Hepatocyte (in vitro differentiated cells): ENCODE data around the gene MAGI1. TPM values are rescaled to one million over a fixed set of nuclear protein-coding genes. Genes with fewer than 3 reads are reported as not detected.

Experiments
- DNase-seq: peaks from one replicate; pipeline ENCODE4 v3.0.0-alpha.2; 2016; ENCODE audit warnings: low spot score
- H2AFZ ChIP-seq: fragments of 200-600 bp; sonication (generic); 2 replicates; pipeline ENCODE4 v1.6.0; 2016; ENCODE audit warnings: antibody characterized with exemption, mild to moderate bottlenecking
- H3K27ac ChIP-seq: fragments of 200-600 bp; sonication (generic); 2 replicates; pipeline ENCODE4 v1.5.1; 2016; ENCODE audit warnings: mild to moderate bottlenecking
- H3K27me3 ChIP-seq: fragments of 200-600 bp; sonication (generic); 2 replicates; pipeline ENCODE4 v1.6.1; 2016
- H3K36me3 ChIP-seq: fragments of 200-600 bp; sonication (generic); replicated peaks from 2 replicates; pipeline ENCODE4 v1.5.1; 2016; ENCODE audit warnings: low read depth; ENCODE audit not compliant: insufficient read depth
- H3K4me1 ChIP-seq: fragments of 200-600 bp; sonication (generic); 2 replicates; pipeline ENCODE4 v1.5.1; 2016; ENCODE audit warnings: mild to moderate bottlenecking, moderate library complexity; ENCODE audit not compliant: insufficient read depth
- H3K4me2 ChIP-seq: fragments of 200-600 bp; sonication (generic); 2 replicates; pipeline ENCODE4 v1.6.0; 2016
- H3K4me3 ChIP-seq: fragments of 200-600 bp; sonication (generic); 2 replicates; pipeline ENCODE4 v1.5.1; 2016; ENCODE audit warnings: mild to moderate bottlenecking
- H3K79me2 ChIP-seq: fragments of 200-600 bp; sonication (generic); 2 replicates; pipeline ENCODE4 v1.6.0; 2017; ENCODE audit warnings: mild to moderate bottlenecking
- H3K9me2 ChIP-seq: fragments of 200-600 bp; sonication (generic); replicated peaks from 2 replicates; pipeline ENCODE4 v1.6.0; 2017; ENCODE audit warnings: mild to moderate bottlenecking; ENCODE audit not compliant: insufficient read depth
- H3K9me3 ChIP-seq: fragments of 200-600 bp; sonication (generic); 2 replicates; pipeline ENCODE4 v1.5.1; 2016; ENCODE audit warnings: low read depth, mild to moderate bottlenecking
- H4K20me1 ChIP-seq: fragments of 200-600 bp; sonication (generic); 2 replicates; pipeline ENCODE4 v1.6.0; 2016; ENCODE audit warnings: mild to moderate bottlenecking; ENCODE audit not compliant: insufficient read depth, poor library complexity, severe bottlenecking
- EZH2 ChIP-seq: fragments of 200-600 bp; sonication (generic); IDR thresholded peaks from 2 replicates; pipeline ENCODE4 v1.6.1; 2016; ENCODE audit warnings: antibody characterized with exemption, mild to moderate bottlenecking, borderline replicate concordance
- EZH2phosphoT487 ChIP-seq: fragments of 200-600 bp; sonication (generic); IDR thresholded peaks from one replicate; pipeline ENCODE4 v1.6.1; 2018; ENCODE audit warnings: antibody characterized with exemption, mild to moderate bottlenecking, low read depth, moderate library complexity; ENCODE audit not compliant: unreplicated experiment, severe bottlenecking
- WGBS: methylation state at CpG from one replicate; pipeline ENCODE4 v1.1.6; 2016; ENCODE audit warnings: low lambda C conversion rate; ENCODE audit errors: missing lambda C conversion rate; 5-methylcytosine and 5-hydroxymethylcytosine counted together
- polyA plus RNA-seq: library from polyadenylated mRNA; unstranded; fragments of >200 nt; fragmentation: Nextera tagmentation; extraction: Ambion mirVana; gene quantifications from 2 replicates; pipeline ENCODE4 v1.2.1, GENCODE V29; 2016
- total RNA-seq: library from RNA; depleted of rRNA; stranded (reverse); fragments of >200 nt; gene quantifications from 2 replicates; pipeline ENCODE4 v1.2.3, GENCODE V29; 2014
- TF ChIP-seq, protein P1 (sequence below): fragments of 200-600 bp; sonication (generic); IDR thresholded peaks from 2 replicates; pipeline ENCODE4 v1.5.1; 2016; ENCODE audit warnings: antibody characterized with exemption, mild to moderate bottlenecking; ENCODE audit not compliant: poor library complexity

Gene MAGI1
- total and polyA plus RNA-seq, 2 experiments from 2014 or later, result 26.2 to 43.5 TPM

- Histone ChIP-seq H3K4me3 (no peak overlapping the region), H2AFZ (no peak overlapping the region), H3K4me2 (no peak overlapping the region), H4K20me1 (no peaks in the 10 kb centered on the region), H3K79me2 (peaks cover 24% of the 10 kb centered on the region), H3K27me3 (no peaks in the 10 kb centered on the region), H3K27ac (no peak overlapping the region), H3K9me3 (peaks cover 4% of the 10 kb centered on the region), H3K4me1 (no peaks in the 10 kb centered on the region), H3K36me3 (no peaks in the 10 kb centered on the region), H3K9me2 (no peaks in the 10 kb centered on the region)
- WGBS, result 85% methylated on average over 2 of the region's 2 CpGs
- TF ChIP-seq, protein P1, sequence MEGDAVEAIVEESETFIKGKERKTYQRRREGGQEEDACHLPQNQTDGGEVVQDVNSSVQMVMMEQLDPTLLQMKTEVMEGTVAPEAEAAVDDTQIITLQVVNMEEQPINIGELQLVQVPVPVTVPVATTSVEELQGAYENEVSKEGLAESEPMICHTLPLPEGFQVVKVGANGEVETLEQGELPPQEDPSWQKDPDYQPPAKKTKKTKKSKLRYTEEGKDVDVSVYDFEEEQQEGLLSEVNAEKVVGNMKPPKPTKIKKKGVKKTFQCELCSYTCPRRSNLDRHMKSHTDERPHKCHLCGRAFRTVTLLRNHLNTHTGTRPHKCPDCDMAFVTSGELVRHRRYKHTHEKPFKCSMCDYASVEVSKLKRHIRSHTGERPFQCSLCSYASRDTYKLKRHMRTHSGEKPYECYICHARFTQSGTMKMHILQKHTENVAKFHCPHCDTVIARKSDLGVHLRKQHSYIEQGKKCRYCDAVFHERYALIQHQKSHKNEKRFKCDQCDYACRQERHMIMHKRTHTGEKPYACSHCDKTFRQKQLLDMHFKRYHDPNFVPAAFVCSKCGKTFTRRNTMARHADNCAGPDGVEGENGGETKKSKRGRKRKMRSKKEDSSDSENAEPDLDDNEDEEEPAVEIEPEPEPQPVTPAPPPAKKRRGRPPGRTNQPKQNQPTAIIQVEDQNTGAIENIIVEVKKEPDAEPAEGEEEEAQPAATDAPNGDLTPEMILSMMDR, result no peak
- TF ChIP-seq EZH2phosphoT487, result no peak
- TF ChIP-seq EZH2, result no peak
- no peak for DNase-seq
Measured at GRCh38 chr3:65576966-65577365, 461.8 kb downstream of the MAGI1 start.

DNA sequence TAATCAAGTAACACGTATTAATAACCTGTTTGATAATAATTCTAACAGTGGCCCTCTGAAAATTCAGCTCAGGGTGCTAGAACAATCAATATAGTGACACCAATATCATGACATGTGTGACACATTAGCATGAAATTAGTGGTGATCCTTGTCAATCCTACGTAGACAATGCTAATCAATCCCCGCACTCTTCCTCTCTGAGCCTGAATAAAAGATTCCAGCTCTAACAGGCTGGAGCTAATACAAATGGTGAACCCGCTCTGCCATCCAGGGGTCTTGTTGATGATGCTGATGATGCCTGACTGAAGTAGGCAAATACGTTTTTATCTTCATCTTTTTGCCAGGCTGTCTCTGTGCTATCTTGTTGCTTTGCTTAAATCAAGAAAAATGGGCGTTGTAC is 462.5 kb downstream of the MAGI1 start:
- Histone ChIP-seq H3K79me2 (peaks cover 24% of the 10 kb centered on the region), H4K20me1 (no peaks in the 10 kb centered on the region), H2AFZ (no peak overlapping the region), H3K27ac (no peak overlapping the region), H3K4me3 (no peak overlapping the region), H3K9me2 (no peaks in the 10 kb centered on the region), H3K36me3 (no peaks in the 10 kb centered on the region), H3K27me3 (no peaks in the 10 kb centered on the region), H3K9me3 (peaks cover 4% of the 10 kb centered on the region), H3K4me2 (no peak overlapping the region), H3K4me1 (no peaks in the 10 kb centered on the region)
- TF ChIP-seq EZH2phosphoT487, result no peak
- TF ChIP-seq EZH2, result no peak
- TF ChIP-seq, protein P1, result no peak
- 90% methylated on average over 6 of the region's 6 CpGs for WGBS
- DNase-seq, result no peak

- DNase-seq, result no peak
- Histone ChIP-seq H3K27ac (no peak overlapping the region), H3K36me3 (no peaks in the 10 kb centered on the region), H4K20me1 (no peaks in the 10 kb centered on the region), H3K4me2 (no peak overlapping the region), H3K9me3 (peaks cover 4% of the 10 kb centered on the region), H3K79me2 (peaks cover 32% of the 10 kb centered on the region), H3K27me3 (no peaks in the 10 kb centered on the region), H3K4me3 (no peak overlapping the region), H3K9me2 (no peaks in the 10 kb centered on the region), H3K4me1 (no peaks in the 10 kb centered on the region), H2AFZ (no peak overlapping the region)
- WGBS, result 100% methylated on average over 1 of the region's 1 CpG
- TF ChIP-seq, protein P1, result no peak
- no peak for TF ChIP-seq EZH2phosphoT487
- no peak for TF ChIP-seq EZH2
Measured at GRCh38 chr3:65575376-65575840, 463.3 kb downstream of the MAGI1 start.
